GM23338 (cell line): ENCODE measurements around the gene PXDN. TPM values are rescaled to one million over a fixed set of nuclear protein-coding genes. Genes with fewer than 3 reads are reported as not detected.

Experiments
- ATAC-seq: fragments of 200-7000 bp; cut with Tn5 transposase; 3 replicates; pipeline ENCODE4 v1.9.1; 2020
- DNase-seq: peaks from one replicate; pipeline ENCODE4 v3.0.0-alpha.2; 2015; ENCODE audit warnings: low spot score
- H2AFZ ChIP-seq: fragments of 200-600 bp; sonication (generic); 2 replicates; pipeline ENCODE4 v1.8.0; 2016; ENCODE audit warnings: antibody characterized with exemption, mild to moderate bottlenecking, moderate library complexity
- H3F3A ChIP-seq: fragments of 200-600 bp; sonication (generic); replicated peaks from 2 replicates; pipeline ENCODE4 v1.8.0; 2017; ENCODE audit warnings: antibody characterized with exemption, mixed run types, low read depth
- H3K27ac ChIP-seq: fragments of 200-600 bp; sonication (generic); 2 replicates; pipeline ENCODE4 v1.6.1; 2016; ENCODE audit warnings: low read depth
- H3K27me3 ChIP-seq: fragments of 200-600 bp; sonication (generic); 2 replicates; pipeline ENCODE4 v1.8.0; 2016; ENCODE audit warnings: mild to moderate bottlenecking, mixed run types, moderate library complexity; ENCODE audit not compliant: insufficient read depth
- H3K36me3 ChIP-seq: fragments of 200-600 bp; sonication (generic); 2 replicates; pipeline ENCODE4 v1.8.0; 2016; ENCODE audit warnings: mild to moderate bottlenecking; ENCODE audit not compliant: insufficient read depth
- H3K4me1 ChIP-seq: fragments of 200-600 bp; sonication (generic); 2 replicates; pipeline ENCODE4 v1.8.0; 2016; ENCODE audit warnings: mild to moderate bottlenecking, moderate library complexity; ENCODE audit not compliant: insufficient read depth
- H3K4me2 ChIP-seq: fragments of 200-600 bp; sonication (generic); 2 replicates; pipeline ENCODE4 v1.7.1; 2017; ENCODE audit warnings: mixed run types
- H3K4me3 ChIP-seq: fragments of 200-600 bp; sonication (generic); 2 replicates; pipeline ENCODE4 v1.6.1; 2016; ENCODE audit warnings: mixed run types
- H3K79me2 ChIP-seq: fragments of 200-600 bp; sonication (generic); replicated peaks from 2 replicates; pipeline ENCODE4 v1.8.0; 2017; ENCODE audit warnings: mild to moderate bottlenecking; ENCODE audit not compliant: insufficient read depth
- H3K9me2 ChIP-seq: fragments of 200-600 bp; sonication (generic); 2 replicates; pipeline ENCODE4 v1.8.0; 2017; ENCODE audit not compliant: insufficient read depth
- H4K20me1 ChIP-seq: fragments of 200-600 bp; sonication (generic); replicated peaks from 2 replicates; pipeline ENCODE4 v1.8.0; 2017; ENCODE audit warnings: mild to moderate bottlenecking; ENCODE audit not compliant: insufficient read depth
- H3K27ac Mint-ChIP-seq: 2 replicates; pipeline ENCODE4 v1.8.0; 2020; ENCODE audit warnings: inconsistent platforms, mild to moderate bottlenecking, moderate library complexity, mixed read lengths
- H3K27me3 Mint-ChIP-seq: 3 replicates; pipeline ENCODE4 v1.8.0; 2022; ENCODE audit warnings: low read depth, mild to moderate bottlenecking, moderate library complexity, mixed read lengths, inconsistent platforms; ENCODE audit not compliant: insufficient read depth, poor library complexity
- H3K36me3 Mint-ChIP-seq: 3 replicates; pipeline ENCODE4 v1.8.0; 2021; ENCODE audit warnings: low read depth, mild to moderate bottlenecking, inconsistent platforms, moderate library complexity, mixed read lengths
- H3K4me1 Mint-ChIP-seq: 3 replicates; pipeline ENCODE4 v1.8.0; 2020; ENCODE audit warnings: mild to moderate bottlenecking, inconsistent platforms, mixed read lengths
- H3K4me3 Mint-ChIP-seq: 3 replicates; pipeline ENCODE4 v1.8.0; 2021; ENCODE audit warnings: moderate library complexity, mild to moderate bottlenecking, inconsistent platforms, mixed read lengths
- H3K9me3 Mint-ChIP-seq: 3 replicates; pipeline ENCODE4 v1.8.0; 2020; ENCODE audit warnings: moderate library complexity, mild to moderate bottlenecking, inconsistent platforms, mixed read lengths
- EZH2 ChIP-seq: fragments of 200-600 bp; sonication (generic); IDR thresholded peaks from one replicate; pipeline ENCODE4 v1.8.0; 2017; ENCODE audit warnings: antibody characterized with exemption, mild to moderate bottlenecking, low read depth; ENCODE audit not compliant: unreplicated experiment
- REST ChIP-seq: IDR thresholded peaks from one replicate; pipeline ENCODE4 v1.6.1; 2018; ENCODE audit warnings: antibody characterized with exemption; ENCODE audit not compliant: unreplicated experiment
- ZNF331 ChIP-seq: fragments of 250-450 bp; sonication (Bioruptor Pico); IDR thresholded peaks from 2 replicates; pipeline ENCODE4 v1.5.0; 2020; ENCODE audit warnings: low read depth, mild to moderate bottlenecking, moderate library complexity
- ZNF462 ChIP-seq: fragments of 250-450 bp; sonication (Bioruptor Pico); IDR thresholded peaks from 2 replicates; pipeline ENCODE4 v1.5.0; 2020; ENCODE audit warnings: mild to moderate bottlenecking, moderate library complexity
- polyA plus RNA-seq: library from polyadenylated mRNA; unstranded; fragments of >200 nt; fragmentation: Nextera tagmentation; extraction: Ambion mirVana; gene quantifications from 2 replicates; pipeline ENCODE4 v1.2.1, GENCODE V29; 2016
- total RNA-seq: library from RNA; depleted of rRNA; stranded (reverse); fragments of >200 nt; shearing (Covaris generic); gene quantifications from 2 replicates; pipeline ENCODE4 v1.2.3, GENCODE V29; 2014

PXDN gene
- total and polyA plus RNA-seq, 2 experiments from 2014 or later: 42.2 to 225 TPM

GRCh38 chr2:1598800-1599199 lies 145.5 kb downstream of the PXDN start:
- peaks cover 5% of the 10 kb centered on the region for H3K27me3 Mint-ChIP-seq
- no peak overlapping the region for H3K4me3 Mint-ChIP-seq
- no peak overlapping the region for H3K27ac ChIP-seq
- no peaks in the 10 kb centered on the region for H3K9me2 ChIP-seq
- H3K9me3 Mint-ChIP-seq: no peaks in the 10 kb centered on the region
- H3K4me3 ChIP-seq: no peak overlapping the region
- H2AFZ ChIP-seq: no peak overlapping the region
- TF ChIP-seq REST (no peak), EZH2 (no peak), ZNF331 (CRISPR knock-in tag) (no peak), ZNF462 (CRISPR knock-in tag) (no peak)
- H3K27me3 ChIP-seq: no peaks in the 10 kb centered on the region
- ATAC-seq: no peak
- no peaks in the 10 kb centered on the region for H3K36me3 Mint-ChIP-seq
- no peaks in the 10 kb centered on the region for H3K4me1 ChIP-seq
- H3K4me2 ChIP-seq: no peak overlapping the region
- peaks cover 18% of the 10 kb centered on the region for H3F3A ChIP-seq
- no peak overlapping the region for H3K27ac Mint-ChIP-seq
- H4K20me1 ChIP-seq: no peaks in the 10 kb centered on the region
- no peak for DNase-seq
- H3K4me1 Mint-ChIP-seq: peaks cover 6% of the 10 kb centered on the region
- no peaks in the 10 kb centered on the region for H3K79me2 ChIP-seq
- H3K36me3 ChIP-seq: no peaks in the 10 kb centered on the region
